ENCODE results near the gene SMG7.
A peak's percentile ranks its signal among the peaks of the same experiment; 100 is the strongest.

The SMG7 gene

GRCh38 chr1:183597656-183598347 is 125.5 kb downstream of the SMG7 start:
- DNase-seq (ENCODE audit: low read depth), result no peak
- TF ChIP-seq CTCF (conservative IDR thresholded peaks at IDR 0.05; ENCODE audit: low read depth, low read length), result no peak
- H3K4me3 ChIP-seq (ENCODE audit: low read depth, low read length), result no peak overlapping the region

- no peak for DNase-seq (ENCODE audit: low read depth)
- TF ChIP-seq CTCF (conservative IDR thresholded peaks at IDR 0.05; ENCODE audit: low read depth, low read length), result no peak
- H3K4me3 ChIP-seq (ENCODE audit: low read depth, low read length), result no peak overlapping the region
These were observed 126.1 kb downstream of the SMG7 start for GRCh38 chr1:183598386-183598785.

GRCh38 chr1:183600136-183600535 is 127.8 kb downstream of the SMG7 start:
- H3K4me3 ChIP-seq (ENCODE audit: low read depth, low read length), result no peak overlapping the region
- no peak for TF ChIP-seq CTCF (conservative IDR thresholded peaks at IDR 0.05; ENCODE audit: low read depth, low read length)
- peak; percentile 89 for DNase-seq (ENCODE audit: low read depth)

- H3K4me3 ChIP-seq (ENCODE audit: low read depth, low read length), result no peak overlapping the region
- DNase-seq (ENCODE audit: low read depth), result no peak
- TF ChIP-seq CTCF (conservative IDR thresholded peaks at IDR 0.05; ENCODE audit: low read depth, low read length), result no peak
These were observed 128.3 kb downstream of the SMG7 start for GRCh38 chr1:183600634-183601033.

- no peak for DNase-seq (ENCODE audit: low read depth)
- no peak overlapping the region for H3K4me3 ChIP-seq (ENCODE audit: low read depth, low read length)
- TF ChIP-seq CTCF (conservative IDR thresholded peaks at IDR 0.05; ENCODE audit: low read depth, low read length), result no peak
These were observed 130.2 kb downstream of the SMG7 start for GRCh38 chr1:183602510-183602909.

All from choroid plexus epithelial cell (primary cell).